Measurements from ENCODE around the gene OR5AC2.

GRCh38 chr3:98041350-98041749 lies 45.6 kb upstream of the OR5AC2 start:
- no peak for TF ChIP-seq CTCF (IDR thresholded peaks at IDR 0.05)
- TF ChIP-seq USF1 (IDR thresholded peaks at IDR 0.05; ENCODE audit: borderline replicate concordance, low read depth): no peak
- TF ChIP-seq YY1 (IDR thresholded peaks at IDR 0.05; ENCODE audit: low read depth): no peak
- no peak for TF ChIP-seq FOXM1 (IDR thresholded peaks at IDR 0.05; ENCODE audit: low read depth)
- TF ChIP-seq EZH2phosphoT487 (IDR thresholded peaks at IDR 0.05; ENCODE audit: borderline replicate concordance, low read depth): no peak
- TF ChIP-seq MEF2A (IDR thresholded peaks at IDR 0.05; ENCODE audit: borderline replicate concordance, low read depth): no peak
- TF ChIP-seq ZBTB33 (IDR thresholded peaks at IDR 0.05; ENCODE audit: borderline replicate concordance, low read depth): no peak

Measured in SK-N-SH (cell line).